ENCODE data around the gene TIMM10. TPM values are rescaled to one million over a fixed set of nuclear protein-coding genes. Genes with fewer than 3 reads are reported as not detected.
A peak's percentile ranks its signal among the peaks of the same experiment; 100 is the strongest.

The TIMM10 gene
- total RNA-seq, 1 donor from 2014 or later: 19.1 TPM

DNA sequence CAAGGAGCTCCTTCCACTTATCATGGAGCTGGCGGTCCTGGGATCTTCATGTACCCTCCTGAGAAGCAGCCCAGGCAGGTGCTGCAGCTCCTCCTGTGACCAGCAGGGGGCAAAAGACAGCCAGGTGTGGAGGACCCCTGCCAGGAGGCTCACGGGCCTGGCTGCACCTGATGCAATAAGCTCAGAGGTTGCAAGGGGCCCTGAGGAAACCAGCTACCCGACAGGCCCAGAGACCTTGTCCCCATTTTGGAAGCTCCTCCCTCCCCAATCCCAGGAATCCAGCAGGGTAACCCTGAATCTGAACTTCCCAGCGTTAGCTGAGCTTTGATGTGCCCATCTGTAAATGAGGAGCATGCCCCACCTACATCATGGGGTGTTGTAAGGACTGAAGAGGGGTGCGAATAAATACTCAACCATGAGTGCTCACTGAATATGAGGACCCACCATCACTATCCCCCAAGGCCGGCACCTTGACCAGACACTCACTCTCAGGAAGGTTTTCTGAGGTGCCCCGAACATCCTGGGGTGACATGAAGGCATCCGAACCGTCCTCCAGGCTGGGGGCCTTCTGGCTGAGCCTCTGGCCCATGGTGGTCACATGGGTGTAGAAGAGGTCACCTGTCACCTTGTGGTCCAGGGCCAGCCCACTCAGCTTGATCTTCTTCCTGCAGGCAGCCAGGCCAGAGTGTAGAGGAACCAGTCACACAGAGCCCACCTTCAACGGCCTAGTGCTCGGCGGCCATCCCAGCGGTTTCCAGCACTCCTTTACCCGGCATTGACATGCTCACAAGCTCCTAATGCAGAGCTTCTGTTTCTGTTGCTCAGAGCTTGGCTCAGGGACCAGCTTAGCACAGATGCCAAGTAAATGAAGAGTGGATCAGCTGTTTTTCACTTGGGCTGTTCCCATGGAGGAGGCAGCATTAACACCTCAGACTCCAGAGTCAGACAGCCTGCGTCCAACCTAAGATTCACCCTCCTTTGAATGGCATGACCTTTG, 36.7 kb downstream of the TIMM10 start:
- no peak overlapping the region for H3K27ac ChIP-seq
- H2AFZ ChIP-seq (replicated peaks): no peak overlapping the region
- Mint-ChIP-seq H3K4me3 (no peak overlapping the region), H3K36me3 (no peaks in the 10 kb centered on the region), H3K9me3 (no peaks in the 10 kb centered on the region), H3K27me3 (ENCODE audit: insufficient read depth, low read depth) (peaks cover 23% of the 10 kb centered on the region), H3K27ac (no peak overlapping the region), H3K4me1 (peaks cover 12% of the 10 kb centered on the region)
- H3K4me2 ChIP-seq: no peak overlapping the region
- H3K4me1 ChIP-seq: no peaks in the 10 kb centered on the region
- no peaks in the 10 kb centered on the region for H3F3A ChIP-seq (ENCODE audit: low read depth)
- peaks cover 16% of the 10 kb centered on the region for H3K27me3 ChIP-seq
- H3K79me2 ChIP-seq (ENCODE audit: low read depth): no peaks in the 10 kb centered on the region
- no peak overlapping the region for H3K4me3 ChIP-seq
- H3K9ac ChIP-seq: no peak overlapping the region
- no peaks in the 10 kb centered on the region for H3K9me3 ChIP-seq (ENCODE audit: low read depth)
- no peak for TF ChIP-seq EZH2 (IDR thresholded peaks at IDR 0.05)
- TF ChIP-seq, protein P1, sequence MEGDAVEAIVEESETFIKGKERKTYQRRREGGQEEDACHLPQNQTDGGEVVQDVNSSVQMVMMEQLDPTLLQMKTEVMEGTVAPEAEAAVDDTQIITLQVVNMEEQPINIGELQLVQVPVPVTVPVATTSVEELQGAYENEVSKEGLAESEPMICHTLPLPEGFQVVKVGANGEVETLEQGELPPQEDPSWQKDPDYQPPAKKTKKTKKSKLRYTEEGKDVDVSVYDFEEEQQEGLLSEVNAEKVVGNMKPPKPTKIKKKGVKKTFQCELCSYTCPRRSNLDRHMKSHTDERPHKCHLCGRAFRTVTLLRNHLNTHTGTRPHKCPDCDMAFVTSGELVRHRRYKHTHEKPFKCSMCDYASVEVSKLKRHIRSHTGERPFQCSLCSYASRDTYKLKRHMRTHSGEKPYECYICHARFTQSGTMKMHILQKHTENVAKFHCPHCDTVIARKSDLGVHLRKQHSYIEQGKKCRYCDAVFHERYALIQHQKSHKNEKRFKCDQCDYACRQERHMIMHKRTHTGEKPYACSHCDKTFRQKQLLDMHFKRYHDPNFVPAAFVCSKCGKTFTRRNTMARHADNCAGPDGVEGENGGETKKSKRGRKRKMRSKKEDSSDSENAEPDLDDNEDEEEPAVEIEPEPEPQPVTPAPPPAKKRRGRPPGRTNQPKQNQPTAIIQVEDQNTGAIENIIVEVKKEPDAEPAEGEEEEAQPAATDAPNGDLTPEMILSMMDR (IDR thresholded peaks at IDR 0.05): peak; percentile 86
- no peak for TF ChIP-seq EZH2phosphoT487 (IDR thresholded peaks at IDR 0.05)
- peaks cover under 1% of the 10 kb centered on the region for H4K20me1 ChIP-seq (ENCODE audit: low read depth)
- H3K36me3 ChIP-seq: no peaks in the 10 kb centered on the region
- peak; percentile 65 for DNase-seq (ENCODE audit: low spot score)

DNA sequence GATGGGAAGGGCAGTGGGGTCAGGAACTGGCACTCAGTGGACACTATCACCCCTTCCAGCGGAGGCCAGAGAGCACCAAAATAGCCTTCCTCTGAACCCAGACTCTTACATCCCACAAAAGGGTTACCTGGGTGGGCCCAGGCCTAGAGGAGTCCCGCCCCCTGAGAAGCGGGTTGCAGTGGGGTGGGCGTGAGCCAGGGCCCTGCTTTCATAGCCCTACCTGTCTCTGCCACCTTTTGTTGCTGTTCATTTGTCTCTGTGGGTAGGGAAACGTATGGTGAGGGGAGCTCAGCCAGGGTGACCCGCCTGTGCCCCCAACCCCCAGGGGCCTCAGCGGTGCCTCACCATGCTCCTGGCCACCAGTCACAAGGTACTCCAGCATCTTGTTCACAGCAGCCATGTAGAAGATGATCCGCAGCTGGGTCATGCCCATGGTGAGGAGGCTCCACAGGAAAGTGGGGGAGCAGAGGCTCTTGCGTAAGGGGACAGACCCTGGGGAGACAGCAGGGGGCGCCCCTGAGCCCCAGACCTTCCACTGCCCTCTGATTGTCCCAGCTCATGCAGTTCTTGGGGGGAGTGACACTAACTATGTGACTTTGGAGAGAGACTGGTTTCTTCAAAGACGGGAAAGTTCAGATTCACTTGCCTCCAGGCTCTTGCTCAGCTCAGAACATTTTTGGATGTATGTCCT, 39.0 kb downstream of the TIMM10 start:
- no peak overlapping the region for H3K9ac ChIP-seq
- TF ChIP-seq, protein P1 (IDR thresholded peaks at IDR 0.05): peak; percentile 78
- TF ChIP-seq EZH2 (IDR thresholded peaks at IDR 0.05) (no peak), EZH2phosphoT487 (IDR thresholded peaks at IDR 0.05) (no peak)
- Mint-ChIP-seq H3K4me3 (no peak overlapping the region), H3K27ac (no peak overlapping the region), H3K9me3 (no peaks in the 10 kb centered on the region), H3K27me3 (ENCODE audit: insufficient read depth, low read depth) (peaks cover 17% of the 10 kb centered on the region), H3K36me3 (no peaks in the 10 kb centered on the region), H3K4me1 (peaks cover 13% of the 10 kb centered on the region)
- H3K27me3 ChIP-seq: no peaks in the 10 kb centered on the region
- no peaks in the 10 kb centered on the region for H3K79me2 ChIP-seq (ENCODE audit: low read depth)
- no peak overlapping the region for H3K4me3 ChIP-seq
- peak; percentile 72 for DNase-seq (ENCODE audit: low spot score)
- H3K4me2 ChIP-seq: no peak overlapping the region
- no peaks in the 10 kb centered on the region for H4K20me1 ChIP-seq (ENCODE audit: low read depth)
- H3K36me3 ChIP-seq: no peaks in the 10 kb centered on the region
- H3K27ac ChIP-seq: no peak overlapping the region
- H3K4me1 ChIP-seq: no peaks in the 10 kb centered on the region
- H3F3A ChIP-seq (ENCODE audit: low read depth): no peaks in the 10 kb centered on the region
- no peaks in the 10 kb centered on the region for H3K9me3 ChIP-seq (ENCODE audit: low read depth)
- no peak overlapping the region for H2AFZ ChIP-seq (replicated peaks)

DNA sequence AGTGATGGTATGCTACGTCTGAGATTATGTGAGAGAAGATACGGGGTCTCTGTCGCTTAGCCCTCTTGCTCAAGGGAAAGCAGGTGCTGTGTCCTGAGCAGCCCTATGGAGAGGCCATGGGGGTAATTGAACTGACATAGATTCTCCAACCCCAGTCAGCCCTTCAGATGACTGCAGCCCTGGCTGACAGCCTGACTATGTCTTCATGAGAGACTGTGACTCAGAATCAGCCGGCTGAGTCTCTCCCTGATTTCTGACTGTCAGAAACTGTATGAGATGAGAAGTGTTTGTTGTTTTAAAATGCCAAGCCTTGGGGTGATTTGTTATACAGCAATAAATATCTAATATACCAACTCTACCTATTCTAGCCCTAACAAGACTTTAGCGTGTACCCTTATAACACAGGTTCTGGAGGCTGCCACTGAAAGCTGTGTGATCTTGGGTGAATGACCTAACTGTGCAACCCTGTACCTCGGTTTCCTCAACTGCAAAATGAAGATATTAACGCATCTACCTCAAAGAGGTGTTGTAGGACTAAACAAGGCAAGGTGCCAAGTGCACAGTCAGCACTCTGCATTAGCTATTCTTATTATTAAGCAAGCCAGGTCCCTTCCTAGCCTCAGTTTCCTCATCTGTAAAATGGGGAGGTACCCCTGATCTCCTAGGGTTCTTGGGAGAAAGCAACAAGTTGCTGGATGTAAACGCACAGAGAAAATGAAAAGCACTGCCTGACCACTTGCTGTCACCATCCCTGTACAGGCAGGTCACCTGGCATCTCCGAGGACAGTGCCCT, 39.9 kb downstream of the TIMM10 start:
- Mint-ChIP-seq H3K27ac (no peak overlapping the region), H3K36me3 (no peaks in the 10 kb centered on the region), H3K4me3 (no peak overlapping the region), H3K4me1 (peaks cover 13% of the 10 kb centered on the region), H3K27me3 (ENCODE audit: insufficient read depth, low read depth) (peaks cover 19% of the 10 kb centered on the region), H3K9me3 (no peaks in the 10 kb centered on the region)
- Histone ChIP-seq H3K9ac (no peak overlapping the region), H3K4me3 (no peak overlapping the region), H2AFZ (replicated peaks) (no peak overlapping the region), H4K20me1 (ENCODE audit: low read depth) (no peaks in the 10 kb centered on the region), H3K79me2 (ENCODE audit: low read depth) (no peaks in the 10 kb centered on the region), H3K27me3 (no peaks in the 10 kb centered on the region), H3K4me2 (no peak overlapping the region), H3K4me1 (no peaks in the 10 kb centered on the region), H3F3A (ENCODE audit: low read depth) (no peaks in the 10 kb centered on the region), H3K27ac (no peak overlapping the region), H3K36me3 (no peaks in the 10 kb centered on the region), H3K9me3 (ENCODE audit: low read depth) (no peaks in the 10 kb centered on the region)
- TF ChIP-seq EZH2 (IDR thresholded peaks at IDR 0.05) (no peak), EZH2phosphoT487 (IDR thresholded peaks at IDR 0.05) (no peak)
- TF ChIP-seq, protein P1 (IDR thresholded peaks at IDR 0.05): no peak
- no peak for DNase-seq (ENCODE audit: low spot score)
